GM12874 (cell line): ENCODE results near the gene DDX17.
A peak's percentile ranks its signal among the peaks of the same experiment; 100 is the strongest.

Experiments
- TF ChIP-seq, protein P1 (sequence below): IDR thresholded peaks from 2 replicates; pipeline ENCODE4 v1.5.1; 2011; ENCODE audit warnings: low read depth, mild to moderate bottlenecking, control low read depth, low read length, moderate library complexity; ENCODE audit not compliant: insufficient read depth

Gene DDX17

DNA sequence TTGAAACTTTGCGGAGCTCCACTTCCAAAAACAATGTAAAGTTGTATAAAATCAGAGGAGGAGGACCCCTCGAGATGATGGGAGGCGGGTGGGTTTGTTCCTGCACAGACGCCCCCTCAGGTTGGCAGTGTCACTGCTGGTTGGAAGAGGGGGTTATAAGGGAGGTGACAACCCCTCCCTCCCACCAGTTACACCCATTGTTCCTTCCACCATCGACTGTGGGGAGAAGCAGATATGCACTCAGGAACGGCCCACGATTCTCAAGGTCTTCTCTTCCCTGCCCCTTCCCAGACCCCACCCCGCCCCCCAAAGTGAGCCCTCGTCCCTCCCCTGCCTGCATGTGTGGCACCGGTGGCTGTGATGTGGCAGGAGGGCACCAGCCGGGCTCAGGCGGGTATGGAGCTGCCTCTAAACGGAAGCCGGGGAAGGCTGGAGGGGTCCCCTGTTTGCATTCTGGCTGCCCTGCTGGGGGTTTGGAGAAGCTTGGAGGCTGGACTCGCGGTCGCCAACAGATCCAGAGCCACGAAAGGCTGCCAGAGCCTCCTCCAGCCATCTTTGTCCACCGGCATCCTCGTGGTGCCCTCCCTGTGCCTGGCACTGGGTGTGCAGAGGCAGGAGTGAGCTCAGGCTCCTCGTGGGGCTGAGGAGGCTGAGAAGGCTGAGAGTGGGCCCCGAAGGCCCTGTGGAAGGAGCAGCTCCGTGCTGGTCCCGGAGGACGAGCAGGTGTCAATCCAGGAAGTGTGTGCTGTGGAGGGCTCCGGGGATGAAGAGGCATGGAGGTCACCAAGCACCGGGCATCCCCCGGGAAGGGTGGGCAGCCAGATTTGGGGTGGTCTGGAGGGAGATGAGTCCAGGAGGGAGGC, 37.4 kb downstream of the DDX17 start:
- TF ChIP-seq, protein P1, sequence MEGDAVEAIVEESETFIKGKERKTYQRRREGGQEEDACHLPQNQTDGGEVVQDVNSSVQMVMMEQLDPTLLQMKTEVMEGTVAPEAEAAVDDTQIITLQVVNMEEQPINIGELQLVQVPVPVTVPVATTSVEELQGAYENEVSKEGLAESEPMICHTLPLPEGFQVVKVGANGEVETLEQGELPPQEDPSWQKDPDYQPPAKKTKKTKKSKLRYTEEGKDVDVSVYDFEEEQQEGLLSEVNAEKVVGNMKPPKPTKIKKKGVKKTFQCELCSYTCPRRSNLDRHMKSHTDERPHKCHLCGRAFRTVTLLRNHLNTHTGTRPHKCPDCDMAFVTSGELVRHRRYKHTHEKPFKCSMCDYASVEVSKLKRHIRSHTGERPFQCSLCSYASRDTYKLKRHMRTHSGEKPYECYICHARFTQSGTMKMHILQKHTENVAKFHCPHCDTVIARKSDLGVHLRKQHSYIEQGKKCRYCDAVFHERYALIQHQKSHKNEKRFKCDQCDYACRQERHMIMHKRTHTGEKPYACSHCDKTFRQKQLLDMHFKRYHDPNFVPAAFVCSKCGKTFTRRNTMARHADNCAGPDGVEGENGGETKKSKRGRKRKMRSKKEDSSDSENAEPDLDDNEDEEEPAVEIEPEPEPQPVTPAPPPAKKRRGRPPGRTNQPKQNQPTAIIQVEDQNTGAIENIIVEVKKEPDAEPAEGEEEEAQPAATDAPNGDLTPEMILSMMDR: peak; percentile 20; the same call in 1 of the 2 replicates

DNA sequence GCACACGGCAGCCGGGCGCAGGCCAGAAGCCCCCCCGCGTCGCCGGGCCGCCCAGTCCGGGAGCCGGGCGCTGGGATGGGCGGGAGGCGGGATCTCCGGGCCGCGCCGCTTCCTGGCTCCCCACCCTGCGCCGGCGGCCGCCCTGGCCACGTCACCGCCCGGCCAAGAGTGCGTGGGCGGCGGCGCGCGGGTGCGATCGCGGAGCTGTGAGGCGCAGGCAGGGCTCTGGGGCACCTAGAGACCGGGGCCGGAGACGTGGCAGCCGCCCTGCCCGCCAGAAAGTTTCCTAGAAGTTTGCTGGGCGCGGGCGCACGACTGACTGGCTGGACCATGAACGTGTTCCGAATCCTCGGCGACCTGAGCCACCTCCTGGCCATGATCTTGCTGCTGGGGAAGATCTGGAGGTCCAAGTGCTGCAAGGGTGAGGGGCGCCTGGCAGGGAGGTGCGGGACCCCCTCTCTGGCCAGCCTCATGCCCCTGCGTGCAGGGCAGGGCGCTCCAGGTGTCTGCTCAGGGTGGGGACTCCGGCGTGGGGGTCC, 38.1 kb downstream of the DDX17 start, which contains the start of gene KDELR3:
KDELR3 (plus strand) TSS at position 193 of the 539 bp plus-strand sequence; CDS start at position 331, 138 bp downstream.
- TF ChIP-seq, protein P1: no peak

DNA sequence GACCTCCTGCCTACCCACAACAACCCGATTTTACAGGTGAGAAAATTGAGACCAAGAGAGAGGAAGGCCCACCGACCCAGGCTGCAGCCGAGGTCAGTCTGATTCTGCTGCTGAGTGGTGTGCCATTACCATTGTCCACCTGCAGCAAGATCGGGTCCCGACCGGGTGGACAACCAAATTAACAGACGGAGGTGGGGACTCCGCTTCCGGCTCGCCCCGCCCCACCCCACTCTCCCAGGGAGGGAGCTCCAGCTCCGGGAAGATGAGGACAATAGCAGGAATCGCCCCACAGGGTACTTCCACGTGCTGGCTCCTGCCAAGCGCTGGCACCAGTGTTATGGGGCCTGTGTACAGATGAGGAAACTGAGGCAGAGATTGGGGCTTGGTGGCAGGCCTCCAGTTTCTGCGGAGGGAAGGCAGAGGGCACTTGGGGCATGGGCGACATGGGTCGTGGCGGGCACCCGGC, 38.6 kb downstream of the DDX17 start:
- TF ChIP-seq, protein P1: no peak

DNA sequence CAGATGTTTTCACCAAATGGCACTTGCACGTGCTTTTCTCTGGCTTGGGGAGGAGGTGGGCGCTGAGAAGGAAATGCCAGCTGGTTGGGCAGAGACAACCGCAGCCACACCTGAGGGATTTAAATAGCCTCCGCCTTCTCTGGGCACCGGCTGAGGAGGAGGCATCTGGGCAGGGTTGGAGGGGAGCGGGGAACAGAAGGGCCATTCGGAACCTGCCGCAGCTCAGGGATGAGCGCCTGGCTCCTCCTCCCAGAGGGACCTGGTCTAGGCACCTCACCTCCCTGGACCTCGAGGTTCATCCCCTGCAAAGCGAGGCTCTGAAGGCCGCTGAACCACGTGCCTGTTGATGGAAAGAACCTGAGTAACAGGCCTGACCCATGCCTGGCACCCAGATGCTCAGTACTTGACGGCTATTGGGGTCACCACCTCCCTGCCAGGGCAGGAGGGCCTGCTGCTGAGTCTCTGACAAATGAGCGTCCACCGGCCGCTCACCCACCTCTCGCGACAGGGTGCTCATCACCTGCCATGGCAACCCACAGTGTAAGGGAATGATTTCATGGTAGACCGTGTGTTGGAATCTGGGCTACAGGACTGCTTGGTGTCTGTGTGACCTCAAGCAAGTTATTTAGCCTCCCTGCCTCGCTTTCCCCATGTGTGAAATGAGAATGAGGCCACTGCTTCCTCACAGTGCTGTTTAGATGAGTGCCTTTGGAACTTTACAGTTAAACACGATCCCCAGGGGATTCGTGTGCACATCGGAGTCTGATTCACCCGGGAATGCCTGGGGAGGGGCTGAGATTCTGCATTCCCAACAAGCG, 40.2 kb downstream of the DDX17 start:
- TF ChIP-seq, protein P1: no peak

DNA sequence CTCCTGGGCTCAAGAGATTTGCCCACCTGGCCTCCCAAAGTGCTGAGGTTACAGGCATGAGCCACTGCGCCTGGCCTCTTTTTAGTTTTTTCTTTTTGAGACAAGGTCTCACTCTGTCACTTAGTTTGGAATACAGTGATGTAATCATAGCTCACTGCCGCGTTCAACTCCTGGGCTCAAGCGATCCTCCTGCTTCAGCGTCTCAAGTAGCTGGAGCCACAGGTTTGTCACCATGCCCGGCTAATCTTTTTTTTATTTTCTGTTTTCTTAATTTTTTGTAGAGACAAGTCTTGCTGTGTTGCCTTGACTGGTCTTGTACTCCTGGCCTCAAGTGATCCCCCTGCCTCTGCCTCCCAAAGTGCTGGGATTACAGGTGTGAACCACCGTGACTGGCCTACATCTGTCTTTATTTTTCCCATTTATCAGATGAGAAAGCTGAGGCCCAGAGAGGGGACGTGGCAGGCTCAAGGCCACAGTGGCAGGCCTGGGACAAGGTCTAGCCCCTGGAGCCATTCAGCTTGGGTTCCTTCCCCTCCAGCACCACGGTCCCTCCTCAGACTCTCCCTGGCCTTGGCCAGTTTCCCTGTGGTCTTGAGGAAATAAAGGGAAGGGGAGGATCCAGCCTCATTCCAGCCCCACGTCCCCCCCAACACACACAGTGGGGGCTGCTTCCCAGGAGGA, 41.0 kb downstream of the DDX17 start:
- TF ChIP-seq, protein P1: no peak

DNA sequence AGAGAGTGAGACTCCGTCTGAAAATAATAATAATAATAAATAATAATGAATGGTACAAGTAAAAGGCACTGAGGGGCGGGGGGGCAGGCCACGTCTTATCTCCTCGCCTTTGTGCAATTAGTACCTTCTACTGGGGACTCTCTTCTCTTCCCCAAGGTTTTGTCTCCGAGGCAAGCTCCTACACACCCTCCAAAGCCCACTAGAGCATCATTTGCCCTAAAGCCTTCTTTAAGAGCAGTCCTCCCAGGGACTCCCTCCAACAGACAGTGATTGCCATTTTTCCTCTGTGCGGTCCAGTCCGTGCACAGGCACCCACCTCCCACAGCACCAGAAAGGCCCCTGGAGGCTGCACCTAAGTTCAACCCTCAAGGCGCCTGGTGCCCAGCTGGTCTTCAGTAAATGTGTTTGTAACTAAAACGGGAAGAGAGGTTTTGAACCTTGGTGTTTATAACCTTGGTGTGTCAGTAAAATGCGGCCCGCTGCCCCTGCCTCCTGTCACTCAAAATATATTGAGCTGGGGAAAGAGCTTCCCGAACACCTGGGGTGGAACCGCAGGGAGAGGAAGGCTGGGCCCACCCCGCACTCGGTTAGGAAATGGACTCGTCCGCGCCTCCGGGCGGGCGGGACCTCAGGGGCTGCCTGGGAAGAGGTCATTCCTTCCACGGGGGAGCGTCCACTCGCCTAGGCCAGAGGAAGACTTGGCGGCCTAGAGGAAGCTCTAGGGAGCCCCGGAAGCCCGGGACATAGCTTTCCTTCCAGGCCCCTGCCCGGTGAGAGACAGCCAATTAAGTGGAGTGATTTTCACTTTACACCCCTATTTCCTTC, 42.9 kb downstream of the DDX17 start:
- TF ChIP-seq, protein P1: no peak
